C4-2B (cell line): Measurements from ENCODE around the gene PUSL1.
A peak's percentile ranks its signal among the peaks of the same experiment; 100 is the strongest.

Experiments used
- H3K27ac ChIP-seq: fragments of 450-650 bp; 2 replicates; pipeline ENCODE4 v1.5.1; 2017
- ZFX ChIP-seq: fragments of 450-650 bp; IDR thresholded peaks from 2 replicates; pipeline ENCODE4 v1.6.1; 2017
- TF ChIP-seq, protein P1 (sequence below): fragments of 450-650 bp; conservative IDR thresholded peaks from 2 replicates; pipeline ENCODE4 v1.5.1; 2017; ENCODE audit warnings: mild to moderate bottlenecking

The PUSL1 gene

DNA sequence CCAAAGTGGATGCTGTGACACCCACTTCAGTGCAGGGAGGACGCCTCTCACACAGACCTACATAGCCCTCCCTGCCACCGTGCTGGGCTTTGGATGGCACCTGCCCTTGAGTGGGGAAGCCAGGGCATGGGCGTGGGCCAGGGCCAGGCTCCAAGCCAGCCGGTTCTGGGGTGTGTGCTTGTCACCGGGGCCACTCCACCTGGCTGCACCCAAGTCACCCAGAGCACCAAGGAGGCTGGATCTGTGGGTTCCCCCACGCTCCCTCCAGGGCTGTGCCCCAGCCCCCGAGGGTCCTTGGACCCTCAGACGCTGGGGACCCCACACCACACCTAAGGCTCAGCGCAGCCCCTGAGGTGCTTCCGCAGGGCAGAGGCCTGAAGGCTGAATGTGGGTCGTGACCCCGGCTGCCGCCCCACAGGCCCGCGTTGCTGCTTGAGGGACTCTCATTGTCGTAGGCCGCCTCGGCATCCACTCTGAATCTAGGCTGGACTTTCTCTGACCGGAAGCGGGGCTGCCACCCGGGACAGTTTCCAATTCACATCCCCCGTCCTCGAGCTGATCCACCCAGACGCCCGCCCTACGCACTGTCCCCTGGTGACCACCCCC, 48.5 kb downstream of the PUSL1 start:
- no peak overlapping the region for H3K27ac ChIP-seq
- TF ChIP-seq ZFX, result no peak
- TF ChIP-seq, protein P1, sequence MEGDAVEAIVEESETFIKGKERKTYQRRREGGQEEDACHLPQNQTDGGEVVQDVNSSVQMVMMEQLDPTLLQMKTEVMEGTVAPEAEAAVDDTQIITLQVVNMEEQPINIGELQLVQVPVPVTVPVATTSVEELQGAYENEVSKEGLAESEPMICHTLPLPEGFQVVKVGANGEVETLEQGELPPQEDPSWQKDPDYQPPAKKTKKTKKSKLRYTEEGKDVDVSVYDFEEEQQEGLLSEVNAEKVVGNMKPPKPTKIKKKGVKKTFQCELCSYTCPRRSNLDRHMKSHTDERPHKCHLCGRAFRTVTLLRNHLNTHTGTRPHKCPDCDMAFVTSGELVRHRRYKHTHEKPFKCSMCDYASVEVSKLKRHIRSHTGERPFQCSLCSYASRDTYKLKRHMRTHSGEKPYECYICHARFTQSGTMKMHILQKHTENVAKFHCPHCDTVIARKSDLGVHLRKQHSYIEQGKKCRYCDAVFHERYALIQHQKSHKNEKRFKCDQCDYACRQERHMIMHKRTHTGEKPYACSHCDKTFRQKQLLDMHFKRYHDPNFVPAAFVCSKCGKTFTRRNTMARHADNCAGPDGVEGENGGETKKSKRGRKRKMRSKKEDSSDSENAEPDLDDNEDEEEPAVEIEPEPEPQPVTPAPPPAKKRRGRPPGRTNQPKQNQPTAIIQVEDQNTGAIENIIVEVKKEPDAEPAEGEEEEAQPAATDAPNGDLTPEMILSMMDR, result no peak

DNA sequence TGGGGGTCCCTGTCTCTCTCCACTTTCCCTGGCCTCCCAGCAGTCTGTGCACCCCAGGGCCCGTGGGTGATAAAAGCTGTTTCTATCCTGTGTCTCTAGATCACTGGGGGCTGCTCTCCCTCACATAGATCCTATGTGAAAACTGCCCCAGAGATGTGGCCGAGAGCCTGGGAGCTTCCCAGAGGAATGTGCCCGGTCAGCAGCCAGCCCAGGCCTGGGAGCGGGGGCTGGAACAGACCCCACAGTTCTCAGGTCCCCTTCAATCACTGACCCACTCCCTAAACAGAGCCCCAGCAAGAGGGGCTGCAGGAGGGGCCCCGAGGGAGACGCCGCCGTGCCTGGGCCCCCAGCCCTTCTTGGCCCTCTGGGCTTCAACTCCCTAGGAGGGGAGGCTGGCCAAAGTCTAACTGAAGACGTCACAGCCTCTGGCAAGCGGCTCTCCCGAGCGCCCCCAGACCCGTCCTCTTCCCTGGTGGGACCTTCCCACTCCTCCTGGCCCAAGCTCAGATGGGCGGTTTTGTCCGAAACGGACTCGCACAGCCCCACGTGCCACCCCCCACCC, 49.6 kb downstream of the PUSL1 start:
- peak overlapping the region; percentile 11; the same call in 1 of the 2 replicates for H3K27ac ChIP-seq
- no peak for TF ChIP-seq ZFX
- TF ChIP-seq, protein P1, result no peak

DNA sequence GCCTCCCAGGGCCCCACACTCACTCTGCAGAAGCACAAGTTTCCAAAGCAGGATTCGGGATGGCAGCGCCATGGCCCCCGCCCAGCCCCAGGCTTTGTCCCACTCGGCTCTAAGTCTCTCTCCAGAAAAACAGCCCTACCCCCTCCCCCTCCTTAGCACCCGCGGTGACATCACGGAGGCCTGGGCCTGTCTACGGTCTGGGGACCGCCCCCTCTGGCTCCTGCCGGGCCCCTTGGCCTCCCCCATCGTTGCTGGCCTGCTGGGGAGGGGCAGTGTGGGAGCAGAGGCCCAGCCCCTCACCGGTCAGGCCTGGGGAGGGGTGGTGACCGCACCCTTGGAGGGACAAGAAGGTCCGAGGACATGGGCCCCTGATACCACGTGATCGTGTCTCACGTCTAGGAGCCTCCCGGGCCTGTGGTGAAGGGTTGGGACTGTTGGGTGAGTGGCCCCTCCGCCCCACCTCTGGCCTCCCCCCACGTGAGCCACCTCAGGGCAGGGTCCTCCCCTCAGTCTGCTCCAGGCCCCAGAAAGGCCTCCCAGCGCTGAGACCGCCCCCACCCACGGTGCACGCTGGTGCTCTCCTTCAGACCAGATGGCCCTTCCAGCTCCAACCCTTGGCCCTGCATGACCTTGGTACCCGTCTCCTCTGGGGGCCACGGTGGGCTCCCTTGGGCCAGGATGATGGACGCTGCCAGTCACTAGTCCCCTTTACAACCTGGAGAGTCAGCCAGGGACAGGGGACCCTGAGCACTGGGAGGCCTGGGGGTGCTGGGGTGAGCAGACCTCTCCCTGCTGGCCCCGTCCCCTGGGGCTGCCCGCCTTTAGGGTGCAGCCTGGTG, 50.3 kb downstream of the PUSL1 start, which contains the start of gene MXRA8:
Gene MXRA8, minus strand, starts transcription at position 123 of the 839 bp plus-strand sequence. Its CDS starts 51 bp downstream, at position 72.
- no peak for TF ChIP-seq ZFX
- TF ChIP-seq, protein P1, result no peak
- peak within 1 kb of the TSS; percentile 11 for H3K27ac ChIP-seq

DNA sequence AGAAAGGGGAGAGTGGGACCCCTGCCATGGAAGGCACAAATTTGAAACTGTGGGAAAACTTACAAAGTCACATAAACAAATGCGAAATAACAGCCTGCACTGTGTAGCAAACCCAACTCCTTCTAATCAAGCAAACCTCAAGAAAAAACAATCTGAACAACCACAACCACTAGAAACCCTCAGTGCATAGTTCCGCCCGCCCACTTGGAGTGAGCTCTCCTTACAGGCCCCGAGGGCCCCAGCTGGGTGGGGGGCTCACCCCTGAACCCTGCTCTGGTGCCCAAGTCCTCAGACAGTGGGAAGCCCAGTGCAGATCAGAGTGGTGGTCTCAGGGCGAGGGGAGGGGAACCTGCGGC, 50.9 kb downstream of the PUSL1 start:
- TF ChIP-seq, protein P1, result no peak
- TF ChIP-seq ZFX, result no peak
- peak overlapping the region; percentile 11 for H3K27ac ChIP-seq

DNA sequence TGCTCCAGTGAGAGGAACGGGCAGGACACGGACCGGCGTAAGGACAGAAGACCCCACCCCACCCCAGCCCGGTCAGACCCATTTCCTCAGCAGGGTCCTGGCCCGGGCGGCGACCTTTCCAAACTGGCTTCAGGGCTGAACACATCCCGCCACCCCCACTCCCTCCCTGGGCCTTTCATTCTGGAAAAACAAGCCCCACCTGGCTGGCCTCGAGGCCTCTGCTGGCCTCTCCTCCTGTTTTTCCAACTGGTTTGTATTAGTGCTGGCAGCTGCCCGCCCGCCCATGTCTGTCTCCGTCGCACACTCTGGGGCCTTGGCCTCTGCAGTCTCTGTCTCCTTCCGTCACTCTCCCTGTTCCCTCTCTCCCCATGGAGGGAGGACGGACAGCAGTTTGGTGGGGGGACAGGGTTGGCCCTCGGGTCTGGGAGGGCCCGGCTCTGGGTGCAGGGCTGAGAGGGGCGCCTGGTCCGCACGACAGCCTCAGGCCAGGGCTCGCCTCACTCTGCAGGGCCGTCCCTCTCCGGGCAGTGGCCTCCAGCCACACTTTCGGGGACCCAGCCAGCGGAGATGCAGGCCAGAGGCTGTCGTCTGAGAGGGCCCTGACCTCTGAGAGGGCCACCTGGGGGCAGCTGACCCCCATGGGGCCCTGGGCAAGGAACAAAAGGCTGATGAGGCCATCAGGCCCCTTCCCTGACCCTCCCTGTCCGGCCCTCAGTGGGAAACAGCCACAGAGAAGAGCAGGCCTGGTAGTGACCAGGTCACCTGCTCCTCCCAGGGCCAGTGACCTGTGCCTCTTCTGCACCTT, 51.5 kb downstream of the PUSL1 start:
- TF ChIP-seq ZFX, result no peak; the same call in 1 of the 2 replicates
- TF ChIP-seq, protein P1, result no peak
- no peak overlapping the region; the same call in 1 of the 2 replicates for H3K27ac ChIP-seq

DNA sequence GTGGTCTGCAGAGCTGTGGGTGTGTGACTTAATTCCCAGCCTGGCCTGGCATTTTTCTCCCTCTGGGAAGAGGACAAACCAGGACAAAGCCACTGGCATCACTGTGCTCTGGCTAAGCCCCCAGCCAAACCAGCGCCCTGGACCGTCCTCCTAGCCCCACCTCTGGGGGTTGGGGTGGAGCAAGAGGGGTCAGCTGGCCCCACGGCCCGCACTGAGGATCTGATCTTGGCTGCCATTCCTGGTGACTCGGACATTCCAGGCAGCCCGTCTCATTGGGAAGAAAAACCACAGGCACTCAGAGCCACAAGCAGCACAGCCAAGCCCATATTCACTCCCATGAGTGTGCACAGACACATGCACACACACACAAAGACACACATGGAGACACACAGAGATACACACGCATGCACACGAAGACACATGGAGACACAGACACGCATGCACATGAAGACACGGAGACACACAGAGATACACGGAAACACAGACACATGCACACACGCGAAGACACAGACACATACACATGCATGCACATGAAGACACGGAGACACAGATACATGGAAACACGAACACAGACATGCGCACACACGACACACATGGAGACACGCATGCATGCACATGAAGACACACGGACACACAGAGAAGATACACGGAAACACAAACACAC, 52.2 kb downstream of the PUSL1 start:
- no peak overlapping the region for H3K27ac ChIP-seq
- no peak for TF ChIP-seq ZFX
- TF ChIP-seq, protein P1, result no peak
